ENCODE measurements around the gene KAZN.

KAZN gene

DNA sequence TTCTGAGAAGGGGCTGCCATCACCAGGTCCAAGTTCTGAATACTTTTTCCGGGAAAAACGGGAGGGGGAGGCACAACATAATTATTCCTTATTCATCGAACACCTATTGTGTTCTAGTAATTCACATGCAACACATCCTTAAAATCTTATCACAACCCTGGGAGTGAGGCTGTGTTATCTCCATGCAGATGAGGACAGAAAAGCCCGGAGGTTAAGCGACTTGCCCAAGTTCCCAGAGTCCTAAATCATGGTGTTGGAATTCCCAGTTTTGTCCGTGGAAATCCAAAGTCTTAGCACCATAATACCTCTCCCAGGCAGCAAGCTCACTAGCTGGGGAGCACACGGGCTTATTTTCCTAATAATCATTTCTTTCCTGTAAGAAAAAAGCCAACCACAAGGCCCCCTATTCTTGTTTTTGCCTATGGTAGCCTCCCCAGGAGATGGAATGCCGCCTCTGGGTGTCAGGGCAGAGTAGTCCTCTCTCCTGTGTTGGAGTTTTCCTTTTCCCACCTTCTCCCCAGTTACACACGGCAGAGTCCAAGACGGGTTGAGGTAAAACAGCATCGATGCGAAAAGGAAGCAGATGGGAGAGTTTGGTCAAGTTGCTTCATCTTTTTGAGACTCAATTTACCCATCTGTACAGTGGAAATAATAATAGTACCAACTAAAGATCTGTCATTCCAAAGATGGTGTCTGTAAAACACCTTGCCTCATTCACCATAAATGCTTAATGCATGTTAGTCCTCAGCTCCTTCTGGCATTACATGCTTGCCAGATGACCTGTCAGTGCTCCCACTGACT, 327.1 kb downstream of the KAZN start:
- DNase-seq, result no peak

DNA sequence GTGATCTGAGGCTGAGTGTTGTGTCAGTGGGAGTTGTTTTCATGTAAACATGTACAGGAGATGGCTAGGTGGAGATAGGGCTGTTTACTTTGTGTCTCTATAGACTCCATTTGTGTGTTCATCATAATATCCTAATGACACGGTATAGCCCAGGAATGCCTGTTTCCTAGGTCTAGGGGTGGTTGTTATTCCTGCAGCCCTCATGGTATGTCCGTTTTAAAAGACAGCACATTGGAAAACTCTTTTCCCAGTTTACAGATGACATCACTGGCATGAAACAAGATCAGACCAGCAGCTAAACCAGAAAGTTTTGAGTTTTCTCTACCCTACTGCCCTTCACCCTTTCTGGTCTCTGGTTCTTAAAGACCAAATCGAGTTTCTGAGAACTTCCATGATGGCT, 327.7 kb downstream of the KAZN start:
- peak; percentile 56 for DNase-seq

DNA sequence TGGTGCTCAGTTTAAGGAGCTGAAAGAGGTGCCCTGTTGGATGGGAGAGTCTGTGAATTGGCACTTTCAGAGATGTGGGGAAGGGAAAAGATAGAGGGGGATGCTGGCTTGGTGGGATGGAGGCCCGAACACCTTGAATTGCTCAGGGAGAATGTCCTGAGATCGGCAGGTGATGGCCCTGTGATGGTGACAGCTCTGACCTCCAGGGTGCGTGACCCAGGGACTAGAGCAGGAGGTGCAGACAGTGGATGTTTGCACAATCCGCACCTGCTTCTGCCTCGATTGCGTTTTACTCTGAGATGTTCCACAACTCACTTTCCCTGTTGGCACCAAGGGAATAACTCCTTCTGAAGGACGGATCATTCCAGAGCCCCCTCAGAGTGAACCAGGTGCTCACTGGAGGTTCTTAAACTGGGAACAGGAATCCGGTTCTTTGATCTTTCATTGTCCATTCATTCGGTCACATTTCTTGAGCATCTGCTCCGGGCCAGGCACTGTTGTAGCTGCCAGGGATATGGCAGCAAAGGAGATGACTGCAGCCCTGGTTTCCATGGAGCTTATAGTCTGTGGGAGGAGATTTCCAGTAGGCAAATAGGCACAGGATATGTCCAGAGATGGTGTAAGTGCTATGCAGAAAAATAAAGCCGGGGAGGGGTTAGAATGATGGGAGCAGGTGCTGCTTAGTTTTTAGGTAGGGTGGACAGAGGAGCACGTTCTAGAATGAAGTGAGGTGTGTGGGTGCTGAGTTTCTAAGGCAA, 328.5 kb downstream of the KAZN start:
- DNase-seq, result no peak

DNA sequence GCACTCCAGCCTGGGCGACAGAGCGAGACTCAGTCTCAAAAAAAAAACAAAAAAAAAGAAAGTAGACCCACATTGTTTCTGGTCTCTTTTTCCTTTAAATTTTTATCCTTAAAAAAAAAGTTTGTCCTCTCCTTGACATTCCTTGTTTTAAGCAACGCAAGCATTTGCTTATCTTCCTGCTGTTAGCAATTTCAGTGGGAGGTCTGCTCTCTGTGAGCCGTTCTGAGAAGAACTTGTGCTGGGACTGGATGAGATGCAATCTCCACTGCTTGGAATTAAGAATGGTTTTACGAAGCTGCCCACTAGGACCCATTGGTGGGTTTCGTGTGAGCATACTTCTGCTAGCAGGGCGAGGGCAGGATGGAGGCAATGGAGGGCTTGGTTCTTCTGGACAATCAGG, 329.9 kb downstream of the KAZN start:
- no peak for DNase-seq

DNA sequence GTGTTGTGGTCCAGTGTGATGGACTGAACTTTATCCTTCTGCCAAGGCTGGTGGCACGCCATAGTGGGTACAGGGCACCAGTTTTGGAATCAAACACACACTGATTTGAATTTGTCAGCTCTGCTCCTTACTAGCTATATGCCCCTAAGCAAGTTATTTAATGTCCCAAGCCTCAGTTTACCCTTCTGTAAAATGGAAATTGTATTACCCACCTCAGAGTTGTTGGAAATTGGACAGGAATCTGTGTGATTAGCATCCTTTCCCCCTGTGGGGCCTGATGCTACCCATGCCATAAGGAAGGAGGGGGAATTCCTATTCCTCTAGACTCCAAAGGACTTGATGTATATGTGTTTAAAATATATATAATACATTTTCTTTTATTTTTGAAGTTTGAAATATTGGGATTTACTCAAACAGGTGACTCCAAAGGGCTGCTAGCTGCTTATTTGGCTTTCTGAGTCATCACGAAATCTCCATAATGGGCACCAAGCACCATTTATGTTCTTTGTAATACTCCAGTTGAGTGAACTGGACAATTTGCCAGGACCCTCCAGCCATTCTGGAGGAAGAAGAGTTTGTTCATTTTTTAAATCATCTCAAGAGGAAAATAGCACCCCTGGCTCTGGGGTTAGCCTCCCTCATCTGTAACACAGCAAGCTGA, 330.5 kb downstream of the KAZN start:
- DNase-seq, result no peak

DNA sequence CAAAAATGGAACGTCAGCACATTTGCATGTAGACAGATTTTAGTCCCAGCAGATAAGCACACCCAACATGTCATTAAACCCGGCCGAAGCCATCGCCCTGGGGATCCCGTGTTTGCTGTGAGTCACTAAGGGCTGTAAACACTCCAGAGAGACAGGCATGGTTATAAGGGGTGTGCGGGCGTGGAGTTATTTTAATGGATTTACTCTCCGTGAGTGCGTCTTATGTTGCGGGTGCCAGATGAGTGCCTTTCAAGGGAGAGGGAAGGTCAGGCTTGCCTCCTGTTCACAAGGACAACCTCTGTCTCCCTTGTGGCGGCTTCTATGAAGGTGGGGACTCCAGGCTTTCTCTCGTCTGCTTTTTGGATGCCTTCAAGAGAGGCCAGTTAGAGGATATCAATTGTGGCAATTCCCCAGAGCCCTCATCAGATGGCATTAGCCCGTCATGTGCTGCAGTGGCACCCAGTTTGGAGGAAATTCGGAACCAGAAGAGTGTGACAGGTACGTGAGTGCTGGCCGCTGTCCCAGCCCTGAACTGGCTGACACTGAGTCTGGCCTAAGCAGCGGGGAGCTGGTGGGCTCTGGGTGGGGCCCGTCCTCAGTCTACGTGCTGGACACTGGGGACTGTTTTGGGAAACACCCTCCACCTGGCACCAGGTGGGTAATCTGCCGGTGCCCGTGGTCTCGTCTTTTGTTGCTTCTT, 331.2 kb downstream of the KAZN start:
- peak; percentile 63 for DNase-seq

DNA sequence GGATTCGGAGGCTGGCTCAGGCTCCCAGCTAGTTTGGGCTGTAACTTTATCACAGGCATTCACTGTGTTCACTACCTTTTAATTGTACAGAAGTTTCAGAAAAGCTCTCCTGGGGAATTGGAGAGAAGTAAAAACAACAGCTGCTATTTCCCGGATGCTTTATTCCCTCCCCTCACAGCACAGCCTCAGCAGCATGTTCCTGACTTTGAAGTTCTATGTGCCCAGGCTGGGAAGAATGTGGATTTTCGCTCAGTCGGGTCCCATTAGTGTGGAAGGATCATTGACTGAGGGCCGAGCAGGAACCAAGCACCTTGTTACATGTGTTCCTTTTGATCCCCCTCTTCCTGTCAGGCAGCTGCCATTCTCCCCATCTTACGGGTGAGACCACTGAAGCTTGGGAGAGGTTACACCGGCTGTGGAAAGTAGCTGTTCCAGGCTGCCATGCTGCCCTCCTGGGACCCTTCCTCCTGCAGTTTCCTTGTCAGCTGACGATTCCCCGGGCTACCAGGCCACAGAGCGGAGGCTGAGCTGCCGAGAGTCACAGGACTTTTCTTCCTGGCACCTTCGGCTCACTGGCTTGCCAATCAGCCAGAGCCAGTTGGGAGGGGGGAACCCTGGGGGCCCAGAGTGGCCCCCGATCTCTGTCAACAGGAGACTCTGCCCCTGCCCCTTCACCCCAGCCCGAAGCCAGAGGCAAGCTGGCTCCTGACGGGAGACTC, 331.9 kb downstream of the KAZN start:
- no peak for DNase-seq

DNA sequence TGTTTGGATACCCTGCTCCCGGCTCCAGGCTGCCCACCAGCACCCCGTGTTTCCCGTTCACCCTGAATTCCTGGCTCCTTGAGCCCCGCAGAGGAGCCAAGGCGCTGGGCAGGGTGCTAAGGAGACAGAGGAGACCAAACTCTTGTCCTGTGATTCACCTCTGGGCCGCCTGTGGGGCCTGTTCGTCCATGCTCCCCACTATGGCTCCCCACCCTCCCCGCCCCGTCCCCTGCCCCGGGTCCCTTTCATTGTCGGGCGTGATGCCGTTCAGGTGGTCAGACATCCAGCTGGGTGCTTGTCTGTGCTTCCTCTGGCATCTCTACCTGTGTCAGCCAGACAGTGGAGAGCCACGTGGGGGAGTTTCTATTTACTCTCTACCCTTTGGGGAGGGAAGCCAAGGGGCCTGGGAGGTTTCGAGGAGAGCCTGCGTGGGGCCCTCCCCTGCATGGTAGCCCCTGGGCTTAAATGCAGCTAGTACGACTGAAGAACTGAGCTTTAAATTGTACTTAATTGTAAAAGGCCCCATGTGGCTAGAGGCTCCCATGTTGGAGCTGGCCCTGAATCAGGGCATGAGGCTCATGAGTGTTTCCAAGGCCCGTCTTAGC, 333.7 kb downstream of the KAZN start:
- DNase-seq, result no peak

DNA sequence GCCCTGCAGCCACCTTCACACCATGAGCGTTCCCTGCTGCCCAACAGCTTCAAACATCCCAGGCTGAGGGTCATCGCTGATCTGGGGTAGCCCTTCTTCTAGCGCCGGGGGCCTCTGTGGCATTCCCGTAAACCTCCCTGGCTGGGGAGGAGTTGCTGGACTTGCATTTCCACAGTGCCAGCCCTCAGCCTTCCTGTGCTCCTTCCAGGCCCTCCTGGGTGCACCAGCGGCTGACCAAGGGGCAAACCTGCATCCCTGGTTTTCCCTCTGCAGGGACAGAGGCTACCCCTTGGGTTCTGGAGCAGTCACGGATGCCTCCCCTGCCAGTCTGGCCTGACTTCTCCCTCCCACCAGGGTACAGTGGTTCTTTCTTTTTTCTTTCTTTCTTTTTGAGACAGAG, 336.4 kb downstream of the KAZN start:
- no peak for DNase-seq

DNA sequence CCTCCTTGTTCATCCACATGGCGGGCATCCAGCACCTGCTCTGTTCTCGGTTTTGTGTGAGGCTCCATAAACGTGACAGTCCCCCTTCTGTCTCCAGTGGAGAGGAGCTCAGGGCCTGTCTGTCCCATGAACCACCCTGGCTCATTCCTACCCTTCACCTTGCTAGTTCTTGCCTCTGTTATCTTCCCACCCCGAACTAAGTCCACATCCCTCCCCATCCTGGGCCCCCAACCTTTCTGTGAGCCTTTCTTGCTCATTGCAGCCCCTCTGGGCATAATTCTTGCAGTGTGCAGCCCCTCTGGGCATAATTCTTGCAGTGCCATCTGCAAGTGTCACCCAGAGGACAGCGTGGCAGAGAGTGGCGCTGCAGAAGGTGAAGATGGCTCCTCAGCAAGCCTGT, 338.3 kb downstream of the KAZN start:
- DNase-seq, result no peak

DNA sequence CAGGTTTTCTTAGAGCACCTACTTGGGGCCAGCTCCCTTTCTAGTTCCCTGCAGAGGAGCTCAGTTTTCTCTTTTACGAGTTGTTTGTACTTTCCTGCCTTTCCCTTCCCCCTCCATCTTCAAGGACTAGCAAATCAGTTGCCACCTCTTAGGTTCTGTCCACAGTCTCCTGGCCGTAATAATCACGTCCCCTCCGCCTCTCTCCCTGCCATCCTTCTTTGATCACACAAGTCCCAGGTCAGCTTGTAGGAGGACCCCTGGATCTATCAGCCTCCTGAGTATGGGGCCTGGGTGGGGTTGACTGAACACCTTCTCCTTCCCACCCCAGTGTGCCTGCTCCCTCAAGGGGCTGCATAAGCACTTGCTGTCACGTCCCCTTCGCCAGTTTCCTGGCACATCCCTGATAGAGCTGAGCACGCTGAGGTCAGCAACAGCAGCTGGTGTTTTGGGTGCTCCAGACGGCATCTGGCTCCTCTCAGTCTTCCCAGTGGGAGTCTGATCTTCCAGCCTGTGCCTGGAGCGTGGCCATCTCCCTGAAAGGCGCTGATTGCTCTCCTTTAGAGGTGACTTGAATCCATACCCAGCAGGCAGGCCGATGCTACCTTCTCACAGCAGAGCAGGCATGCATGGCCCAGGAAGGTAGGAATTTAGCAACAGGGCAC, 338.9 kb downstream of the KAZN start:
- no peak for DNase-seq

DNA sequence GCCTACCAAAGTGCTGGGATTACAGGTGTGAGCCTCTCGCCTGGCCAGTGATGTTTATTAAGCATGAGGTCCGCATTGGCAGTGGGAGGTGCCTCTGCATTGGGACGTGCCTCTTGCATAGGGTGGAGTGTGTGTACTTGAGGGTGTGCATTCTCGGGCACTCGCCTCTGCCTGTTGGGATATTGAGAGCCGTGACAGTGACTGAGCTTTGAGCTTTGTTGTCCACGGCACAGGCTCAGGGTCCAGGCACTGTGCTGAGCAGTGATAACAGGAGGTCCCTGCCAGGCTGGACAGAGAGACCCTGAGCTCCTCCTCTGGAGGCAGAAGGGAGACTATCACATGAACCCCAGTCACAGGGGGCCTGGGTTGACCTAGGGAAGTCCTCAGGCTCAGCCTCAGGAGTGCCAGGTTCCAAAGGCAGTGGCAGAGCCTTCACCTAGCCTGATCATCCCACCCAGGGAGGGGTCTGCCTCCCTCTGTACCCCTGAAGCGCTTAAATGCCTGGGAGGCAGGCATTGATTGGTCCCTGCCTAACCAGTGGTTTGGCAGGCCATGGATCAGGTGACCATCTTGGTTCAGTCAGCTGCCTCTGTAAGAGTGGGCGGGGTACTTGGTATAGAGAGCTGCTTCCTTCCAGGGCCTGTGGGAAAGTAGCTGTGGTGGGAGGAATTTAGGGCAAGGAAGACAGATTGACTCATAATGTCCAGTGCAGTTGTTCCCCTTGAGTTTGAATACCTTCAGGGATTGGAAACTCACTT, 341.2 kb downstream of the KAZN start:
- peak; percentile 80 for DNase-seq

DNA sequence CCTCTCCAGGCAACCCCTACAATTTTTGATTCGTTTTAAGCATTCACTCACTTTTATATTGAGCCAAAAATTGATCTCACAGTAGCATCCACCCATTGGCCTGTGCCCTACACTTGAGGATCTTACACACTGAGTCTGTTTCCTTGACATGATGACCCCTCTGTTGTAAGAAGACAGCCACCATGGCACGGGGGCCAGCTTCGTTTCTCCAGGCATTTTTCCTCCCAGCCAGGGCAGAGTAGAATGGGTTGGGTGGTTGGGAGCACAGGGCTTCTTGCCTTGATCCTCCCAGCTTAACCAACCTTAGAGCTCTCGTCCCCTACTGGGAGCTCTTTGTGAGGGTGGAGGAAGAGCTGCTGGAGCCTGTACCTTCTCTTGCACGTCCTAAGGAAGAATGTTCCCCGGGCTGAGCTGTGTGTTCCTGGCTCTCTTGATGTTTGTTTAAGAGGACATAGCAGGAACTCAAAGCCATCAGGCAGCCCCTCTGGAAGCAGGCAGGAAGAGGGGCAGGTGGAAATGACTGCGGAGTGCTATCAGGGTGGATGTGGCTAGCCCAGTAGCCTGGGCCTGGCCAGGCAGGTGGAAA, 341.9 kb downstream of the KAZN start:
- no peak for DNase-seq

DNA sequence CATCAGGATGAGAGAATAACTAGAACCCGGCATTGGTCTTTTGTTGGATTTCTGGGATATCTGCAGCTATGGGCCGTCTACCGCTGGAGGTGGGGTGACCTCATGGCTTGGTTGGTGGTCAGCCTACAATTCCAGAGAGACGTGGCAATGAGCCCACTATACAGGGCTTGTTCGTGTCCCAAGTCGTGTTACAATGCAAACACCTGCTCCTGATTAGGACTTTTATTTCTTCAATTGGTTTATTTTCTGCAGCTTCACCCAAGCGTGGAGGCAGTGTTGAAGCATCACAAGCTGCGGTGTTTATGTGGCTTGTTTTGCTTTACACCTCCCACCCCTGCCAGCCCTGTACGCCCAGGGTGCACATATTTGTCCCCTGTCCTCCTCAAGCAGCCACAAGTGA, 343.4 kb downstream of the KAZN start:
- DNase-seq, result peak; percentile 37

DNA sequence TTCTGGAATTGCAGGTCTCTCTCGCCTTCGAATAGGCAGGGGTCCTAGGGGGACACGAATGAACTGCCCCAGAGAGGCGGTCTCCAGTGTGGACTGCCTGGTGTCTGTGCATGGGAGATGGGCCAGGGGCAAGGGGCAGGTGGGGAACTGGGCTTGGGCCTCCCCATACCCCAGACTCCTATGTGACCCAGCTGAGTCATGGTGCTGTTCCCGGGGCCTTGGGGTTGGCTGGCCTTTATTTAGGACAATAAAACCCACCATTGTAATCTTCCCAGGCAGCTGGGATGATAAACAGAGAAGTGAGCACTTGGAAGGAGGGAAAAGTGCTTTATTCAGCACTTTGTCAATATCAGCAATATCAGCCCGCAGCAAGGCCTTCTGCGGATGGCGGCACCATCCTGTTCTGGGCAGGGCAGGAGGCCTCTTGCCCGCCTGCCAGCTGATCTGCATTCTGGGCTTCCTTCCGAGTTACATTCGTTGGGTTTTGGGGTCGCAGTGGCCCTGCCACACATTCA, 346.0 kb downstream of the KAZN start:
- no peak for DNase-seq

DNA sequence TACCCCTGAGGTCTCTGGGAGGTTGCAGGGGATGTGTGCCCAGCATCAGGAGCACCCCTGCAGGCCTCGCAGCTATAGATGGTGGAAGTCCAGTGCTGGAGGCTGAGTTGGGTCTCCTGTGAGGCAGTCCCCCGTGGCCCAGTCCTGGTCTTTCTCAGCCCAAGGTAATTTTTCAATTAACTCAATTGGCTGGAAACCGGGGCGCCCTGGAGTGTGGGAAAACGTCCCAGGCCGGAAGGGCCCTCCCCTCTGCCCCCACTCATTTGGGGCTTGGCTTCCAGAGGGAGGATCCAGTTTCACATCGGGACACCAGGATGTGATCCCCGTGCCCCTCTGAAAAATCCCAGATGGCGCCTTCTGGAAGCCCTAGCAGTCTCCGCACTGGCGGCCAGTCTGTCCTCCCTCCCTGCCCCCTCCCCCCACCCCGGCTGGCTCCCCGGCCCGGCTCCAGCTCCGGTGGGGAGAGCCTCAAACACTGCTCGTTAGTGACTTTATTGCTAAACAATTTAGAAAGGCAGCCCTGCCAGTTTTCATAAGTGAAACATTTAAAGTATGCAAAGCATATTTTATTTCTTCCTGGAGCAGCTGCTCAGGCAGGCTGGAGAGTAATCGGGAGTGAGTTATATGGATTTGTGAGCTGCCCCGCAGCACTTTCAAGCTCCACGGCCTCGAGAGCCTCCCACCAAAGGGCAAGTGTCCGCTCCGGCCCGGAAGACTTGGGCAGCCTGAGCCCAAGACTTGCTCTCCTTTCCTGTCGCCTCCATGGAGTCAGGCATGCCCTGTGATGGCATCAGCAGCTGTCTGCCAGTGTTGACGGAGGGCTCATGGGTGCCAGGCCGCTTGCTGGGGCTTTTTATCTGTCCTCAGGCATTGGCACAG, 346.9 kb downstream of the KAZN start:
- peak; percentile 95 for DNase-seq

DNA sequence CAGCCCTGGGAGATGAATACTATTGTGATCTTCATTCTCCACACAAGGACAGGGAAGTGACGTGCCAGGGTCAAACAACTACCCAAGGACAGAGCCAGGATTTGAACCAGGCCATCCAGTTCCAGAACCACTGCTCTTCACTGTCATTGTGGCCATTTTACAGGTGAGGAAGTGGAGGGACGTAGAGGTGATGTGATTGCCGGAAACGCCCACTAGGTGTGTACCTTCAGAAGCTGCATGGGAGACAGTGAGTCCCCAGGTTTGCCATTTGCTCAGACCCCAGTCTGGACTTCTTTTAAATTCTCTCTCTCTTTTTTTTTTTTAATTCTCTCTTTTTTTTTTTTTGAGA, 347.5 kb downstream of the KAZN start:
- no peak for DNase-seq

DNA sequence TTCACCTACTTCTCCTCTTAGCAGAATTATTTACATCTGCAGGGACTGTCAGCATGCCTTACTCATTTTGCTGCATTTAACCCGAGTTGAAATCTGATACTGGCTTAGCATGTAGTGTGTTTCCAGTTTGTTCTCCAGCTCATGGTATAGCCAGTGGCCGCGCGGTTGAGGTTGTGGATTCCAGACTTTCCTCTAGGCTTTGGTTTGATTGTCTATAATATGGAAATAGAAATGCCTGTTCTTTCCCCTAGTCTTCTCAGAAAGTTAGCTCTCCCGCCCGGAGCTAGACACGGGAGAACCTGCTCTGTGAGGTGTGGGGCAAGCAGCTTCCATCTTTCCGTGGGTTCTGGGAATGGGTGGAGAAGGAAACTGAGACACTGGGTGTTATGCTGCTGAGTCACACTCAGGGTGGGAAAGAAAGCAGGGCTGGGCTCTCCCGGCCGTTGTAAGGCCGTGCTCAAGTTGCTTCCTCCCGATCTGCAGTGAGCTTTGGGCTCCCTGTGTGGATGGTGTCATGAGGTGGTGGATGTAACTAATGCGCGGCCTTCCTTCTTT, 348.3 kb downstream of the KAZN start:
- DNase-seq, result peak; percentile 86

DNA sequence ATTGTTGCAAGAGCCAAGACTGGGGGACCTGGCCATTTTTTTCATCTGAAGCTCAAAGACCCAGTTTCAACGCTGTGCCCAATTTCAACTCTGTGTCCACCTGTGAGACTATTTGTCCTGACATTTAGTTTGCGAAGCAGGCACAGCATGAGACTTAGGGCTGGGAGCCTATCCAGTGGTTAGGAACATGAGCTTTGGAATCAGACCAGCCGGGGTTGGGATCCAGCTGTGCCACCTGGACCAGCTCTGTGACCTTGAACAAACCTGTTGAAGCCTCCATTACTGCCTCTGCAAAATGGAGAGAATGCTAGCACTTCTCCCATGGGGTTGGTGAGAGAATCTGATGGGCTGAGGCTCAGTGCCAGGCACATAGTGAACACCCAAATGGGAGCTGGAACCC, 348.9 kb downstream of the KAZN start:
- no peak for DNase-seq

Data from fibroblast of skin of right biceps (primary cell).